T-helper 1 cell treated with Interleukin-12 subunit alpha and Interleukin-12 subunit beta and Interleukin-4 antibody, amounts not matched to agents 30 ng/mL and 1 ng/mL, for 36 hours (primary cell): Measurements from ENCODE around the gene KRT1. TPM values are rescaled to one million over a fixed set of nuclear protein-coding genes. Genes with fewer than 3 reads are reported as not detected.

ENCODE experiments used
- intact Hi-C: fragments of 100-400 bp; cut with micrococcal nuclease; formaldehyde crosslinking; loops from one replicate; pipeline ENCODE4 v1.15.1; 2024
- total RNA-seq: library from RNA; stranded (reverse); gene quantifications from 2 replicates; pipeline ENCODE4 v1.2.3, GENCODE V29; 2022

Gene KRT1
- total RNA-seq = 0.39 and 0.51 TPM in 2 replicates

DNA sequence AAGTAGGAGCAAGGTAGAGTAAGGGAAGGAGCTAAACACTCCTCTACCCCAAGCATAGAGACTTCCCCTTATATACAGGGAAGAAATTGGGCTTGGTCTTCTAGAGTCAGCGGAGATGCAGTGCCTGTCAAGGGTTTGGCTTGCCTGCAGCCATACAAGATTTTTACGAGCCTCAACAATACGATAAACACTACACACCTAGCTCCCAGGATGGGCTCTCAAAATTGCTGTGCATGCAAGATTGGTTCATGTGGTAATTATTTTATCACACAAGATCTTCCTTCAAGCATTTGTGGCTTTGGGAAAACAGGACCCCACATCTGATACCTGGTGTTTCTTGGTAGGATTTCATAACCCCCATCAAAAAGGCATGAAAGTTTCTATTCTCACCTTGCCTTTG lies at the start of gene KRT1:
Gene KRT1, minus strand, starts transcription at position 45 of the 400 bp plus-strand sequence. CDS start 59 bp downstream, outside the sequence.
- intact Hi-C loops = no loop called here

DNA sequence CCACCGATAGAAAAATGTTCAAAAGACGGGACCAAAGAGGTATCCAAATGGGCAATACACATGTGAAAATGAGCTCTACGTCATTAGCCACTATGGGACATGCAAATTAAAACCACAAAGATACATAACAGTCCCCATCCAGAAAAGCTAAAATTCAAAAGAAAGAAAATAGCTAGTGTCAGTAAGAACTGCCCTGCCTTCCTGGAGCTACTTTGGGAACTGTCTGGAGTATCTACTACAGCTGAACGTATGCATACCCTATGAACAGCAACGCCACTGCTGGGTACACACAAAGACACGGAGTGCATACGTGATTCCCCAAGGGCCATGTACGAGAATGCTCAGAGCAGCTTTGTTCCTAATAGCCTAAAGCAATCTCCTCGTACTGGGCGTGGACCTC lies 48.9 kb upstream of the KRT1 start:
- intact Hi-C loops = no loop called here

DNA sequence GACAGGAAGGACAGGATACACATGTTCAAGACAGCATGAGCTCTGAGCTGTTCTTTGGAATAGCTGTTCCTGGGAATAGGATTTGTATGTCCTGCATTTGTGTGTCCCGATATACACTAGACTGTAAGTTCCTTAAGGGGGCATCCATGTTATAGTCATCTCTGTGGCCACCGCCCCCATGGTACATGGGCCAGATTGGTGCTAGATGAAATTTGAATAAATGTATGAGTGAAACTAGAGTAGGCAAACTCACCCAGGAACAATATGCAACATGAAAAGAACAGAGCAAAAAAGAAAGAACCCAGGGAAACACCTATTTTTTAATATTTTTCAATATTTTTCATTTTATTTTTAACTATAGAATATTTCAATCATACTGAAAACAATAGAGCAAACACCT lies 48.2 kb upstream of the KRT1 start:
- intact Hi-C loops = no loop called here

GRCh38 chr12:52727037-52727436 lies 46.8 kb upstream of the KRT1 start:
- intact Hi-C loops = no loop called here

GRCh38 chr12:52726451-52726850 lies 46.2 kb upstream of the KRT1 start:
- intact Hi-C loops = no loop called here

DNA sequence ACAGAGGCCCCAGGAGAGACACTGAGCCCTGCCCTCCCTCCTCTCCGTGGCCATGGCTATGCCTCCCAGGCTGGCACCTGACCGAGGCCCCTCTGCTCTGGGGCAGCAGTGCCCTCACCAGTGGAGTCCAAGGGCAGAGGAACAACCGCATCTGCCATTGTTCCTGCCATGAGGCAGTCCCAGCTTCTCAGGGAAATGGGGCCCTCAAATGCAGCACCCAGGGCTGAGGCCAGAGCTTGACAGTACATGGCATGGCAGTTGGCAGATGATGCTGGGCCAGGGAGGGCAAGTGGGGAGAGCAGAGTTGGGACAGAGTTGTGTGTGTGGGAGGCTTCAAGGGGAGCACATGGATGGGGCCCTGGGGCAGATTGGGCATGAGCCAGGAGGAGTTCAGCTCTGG lies 44.2 kb upstream of the KRT1 start:
- intact Hi-C loops = no loop called here

- intact Hi-C loops = no loop called here
Observed at GRCh38 chr12:52722680-52723079, 42.5 kb upstream of the KRT1 start.

GRCh38 chr12:52721838-52722470 lies 41.7 kb upstream of the KRT1 start:
- intact Hi-C loops = no loop called here

- intact Hi-C loops = no loop called here
Observed at GRCh38 chr12:52720365-52720886, 40.2 kb upstream of the KRT1 start.

GRCh38 chr12:52716061-52716460 lies 35.9 kb upstream of the KRT1 start:
- intact Hi-C loops = no loop called here

DNA sequence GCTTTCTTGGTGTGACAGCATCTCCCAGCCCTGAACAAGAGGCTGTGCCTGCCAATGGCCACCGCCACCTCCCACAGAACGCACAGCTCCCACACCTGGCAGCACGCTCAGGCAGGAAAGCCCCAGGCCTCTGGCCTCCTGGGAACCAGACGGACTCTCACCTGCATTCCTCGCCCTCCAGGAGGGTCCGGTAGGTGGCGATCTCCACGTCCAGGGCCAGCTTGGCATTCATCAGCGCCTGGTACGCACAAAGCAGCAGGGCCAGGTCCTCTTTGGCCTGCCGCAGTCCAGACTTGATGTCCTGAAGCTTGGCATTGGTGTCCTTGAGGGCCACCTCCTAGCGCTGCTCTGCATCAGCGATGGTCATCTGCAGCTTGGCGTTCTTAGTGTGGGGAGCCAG lies 35.2 kb upstream of the KRT1 start:
- intact Hi-C loops = no loop called here

DNA sequence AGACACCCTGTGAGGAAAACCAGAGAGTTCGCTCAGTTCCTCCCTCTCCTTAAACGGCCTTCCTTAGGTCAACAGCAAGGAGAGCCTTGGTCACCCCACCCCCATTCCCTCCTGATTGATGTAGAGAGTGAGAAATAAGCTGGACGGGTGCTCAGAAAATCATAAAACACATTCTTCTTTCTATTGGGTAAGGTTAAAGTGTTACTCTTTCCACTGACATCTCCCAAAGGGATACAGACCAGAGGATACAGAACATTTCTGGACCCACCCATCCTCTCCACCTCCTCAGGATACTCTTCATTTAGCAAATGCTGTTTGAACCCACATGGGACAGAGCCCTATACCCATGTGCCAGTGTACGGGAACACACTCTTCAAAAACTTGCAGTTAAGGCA lies 34.7 kb upstream of the KRT1 start:
- intact Hi-C loops = loop anchor here (5.0 kb wide), 1 partner anchor 133 kb away; no protein-coding TSS in a partner anchor

GRCh38 chr12:52713960-52714886 lies 34.0 kb upstream of the KRT1 start:
- intact Hi-C loops = loop anchor here (5.0 kb wide), 1 partner anchor 132 kb away; no protein-coding TSS in a partner anchor

- intact Hi-C loops = loop anchor here (5.0 kb wide), 1 partner anchor 130 kb away; no protein-coding TSS in a partner anchor
Observed at GRCh38 chr12:52712122-52712521, 31.9 kb upstream of the KRT1 start.

GRCh38 chr12:52710730-52711129 lies 30.5 kb upstream of the KRT1 start:
- intact Hi-C loops = loop anchor here (5.0 kb wide), 1 partner anchor 128 kb away; no protein-coding TSS in a partner anchor

GRCh38 chr12:52708010-52708409 lies 27.8 kb upstream of the KRT1 start:
- intact Hi-C loops = no loop called here

DNA sequence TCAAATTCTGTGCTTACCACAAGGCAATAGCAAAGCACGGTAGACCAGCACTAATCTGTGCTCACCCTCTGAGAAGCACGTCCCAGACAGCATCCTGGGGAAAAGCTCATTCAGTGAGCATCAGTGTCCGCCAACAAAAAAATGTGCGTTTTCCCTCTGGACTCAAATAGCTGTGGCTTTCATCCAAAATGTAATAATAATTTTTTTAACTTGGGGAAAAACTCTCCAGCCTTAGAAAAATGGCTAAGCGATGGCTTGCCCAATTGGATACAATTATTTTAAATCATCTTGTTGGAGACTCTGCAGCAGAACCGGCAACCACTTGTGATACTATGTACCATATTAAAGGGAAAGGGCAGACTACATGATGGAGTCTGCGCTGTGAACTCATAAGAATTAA lies 24.3 kb upstream of the KRT1 start:
- intact Hi-C loops = no loop called here

- intact Hi-C loops = no loop called here
Observed at GRCh38 chr12:52703878-52704277, 23.7 kb upstream of the KRT1 start.

GRCh38 chr12:52703424-52703823 lies 23.2 kb upstream of the KRT1 start, which contains the start of gene KRT77:
KRT77 (minus strand) TSS chr12:52703524; CDS start chr12:52703434, 90 bp downstream.
- intact Hi-C loops = no loop called here

- intact Hi-C loops = no loop called here
Observed at GRCh38 chr12:52702338-52702737, 22.1 kb upstream of the KRT1 start.

GRCh38 chr12:52701281-52701680 lies 21.1 kb upstream of the KRT1 start:
- intact Hi-C loops = no loop called here

- intact Hi-C loops = no loop called here
Observed at GRCh38 chr12:52699960-52700359, 19.8 kb upstream of the KRT1 start.
